NCI-H2196 (cell line): ENCODE results near the gene DPP6.

Source experiments
- DNase-seq: peaks from one replicate; lab custom pipeline; 2025; ENCODE audit not compliant: unreplicated experiment; lab: John Stamatoyannopoulos, UW

DPP6 gene

GRCh38 chr7:154684666-154685563 lies 632.7 kb downstream of the DPP6 start:
- DNase-seq: no peak

- DNase-seq: no peak
These were observed 633.3 kb downstream of the DPP6 start for GRCh38 chr7:154685564-154685901.

DNA sequence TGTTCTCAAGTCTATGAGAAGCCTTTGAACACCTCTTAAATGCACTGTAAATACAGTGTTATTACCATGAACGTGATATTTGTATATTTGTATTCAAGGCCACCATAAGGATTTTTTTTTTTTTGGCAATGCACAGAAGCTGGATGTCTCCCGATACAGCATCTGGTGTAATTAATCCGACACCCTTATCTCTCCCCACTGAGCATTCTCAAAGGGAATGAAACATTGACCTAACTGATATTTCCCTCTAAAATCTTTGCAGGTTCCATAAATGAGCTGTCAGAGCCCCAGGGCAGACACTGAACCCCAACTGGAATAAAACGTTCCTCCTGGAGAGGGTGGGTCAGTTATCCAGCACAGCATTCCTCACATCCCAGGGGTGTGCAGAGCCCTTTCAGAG lies 634.1 kb downstream of the DPP6 start:
- no peak for DNase-seq

DNA sequence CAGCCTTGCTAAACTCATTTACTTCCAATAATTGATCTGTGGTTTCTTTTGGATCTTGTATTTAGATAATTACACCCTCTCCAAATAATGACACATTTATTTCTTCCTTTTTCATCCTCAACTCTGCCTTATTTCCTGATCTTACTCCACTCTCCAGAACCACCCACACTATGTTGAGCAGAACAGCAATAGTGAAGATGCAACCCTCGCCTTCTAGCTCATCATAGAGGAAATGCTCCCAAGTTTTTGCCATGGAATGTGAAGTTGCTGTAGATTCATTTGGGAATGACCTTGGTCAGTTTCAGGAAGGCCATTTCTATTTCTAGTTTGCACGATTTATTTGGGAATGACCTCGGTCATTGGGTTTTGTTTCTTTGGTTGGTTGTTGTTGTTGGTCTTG lies 636.8 kb downstream of the DPP6 start:
- no peak for DNase-seq

GRCh38 chr7:154690411-154690810 lies 638.2 kb downstream of the DPP6 start:
- no peak for DNase-seq

GRCh38 chr7:154693661-154694060 lies 641.5 kb downstream of the DPP6 start:
- no peak for DNase-seq

DNA sequence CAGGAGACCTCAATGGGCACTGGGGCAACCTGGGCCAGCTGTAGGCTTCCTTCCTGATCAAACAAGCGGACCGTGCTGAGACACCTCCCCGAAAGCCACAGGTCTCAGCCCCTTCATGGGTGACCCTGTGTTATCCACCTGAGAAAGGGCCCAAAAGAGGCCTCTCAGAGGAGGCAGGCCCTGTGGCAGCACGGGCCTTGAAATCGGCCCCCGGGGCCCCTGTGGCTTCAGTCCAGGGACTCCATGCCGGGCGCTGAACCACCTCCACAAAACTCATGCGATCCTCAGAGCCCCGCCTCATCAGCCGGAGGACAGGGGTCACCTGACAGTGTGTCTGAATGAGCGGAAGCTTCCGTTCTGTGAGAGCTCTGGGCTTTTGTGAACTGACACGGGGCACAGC lies 643.6 kb downstream of the DPP6 start:
- no peak for DNase-seq

DNA sequence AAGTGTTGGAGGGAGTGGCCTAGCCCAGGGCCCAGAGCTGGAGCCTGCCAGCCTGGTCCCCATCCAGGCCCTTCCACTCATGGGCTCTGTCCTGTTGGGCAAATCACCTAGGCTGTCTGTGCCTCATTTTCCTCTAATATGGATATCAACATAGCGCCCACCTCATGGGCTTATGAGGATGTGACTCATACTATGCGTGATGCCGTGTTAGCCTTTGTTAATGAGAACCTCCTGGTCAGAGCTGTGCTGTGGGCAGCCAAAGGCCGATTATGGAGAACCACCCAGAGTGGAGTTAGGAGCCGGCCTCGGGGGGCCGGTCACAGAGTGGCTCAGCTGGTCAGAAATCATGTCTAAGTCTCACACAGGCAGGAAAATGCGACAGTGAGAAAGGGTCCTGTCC lies 644.4 kb downstream of the DPP6 start:
- DNase-seq: no peak

- no peak for DNase-seq
These were observed 646.6 kb downstream of the DPP6 start for GRCh38 chr7:154698726-154699291.

GRCh38 chr7:154699417-154699816 lies 647.2 kb downstream of the DPP6 start:
- no peak for DNase-seq

DNA sequence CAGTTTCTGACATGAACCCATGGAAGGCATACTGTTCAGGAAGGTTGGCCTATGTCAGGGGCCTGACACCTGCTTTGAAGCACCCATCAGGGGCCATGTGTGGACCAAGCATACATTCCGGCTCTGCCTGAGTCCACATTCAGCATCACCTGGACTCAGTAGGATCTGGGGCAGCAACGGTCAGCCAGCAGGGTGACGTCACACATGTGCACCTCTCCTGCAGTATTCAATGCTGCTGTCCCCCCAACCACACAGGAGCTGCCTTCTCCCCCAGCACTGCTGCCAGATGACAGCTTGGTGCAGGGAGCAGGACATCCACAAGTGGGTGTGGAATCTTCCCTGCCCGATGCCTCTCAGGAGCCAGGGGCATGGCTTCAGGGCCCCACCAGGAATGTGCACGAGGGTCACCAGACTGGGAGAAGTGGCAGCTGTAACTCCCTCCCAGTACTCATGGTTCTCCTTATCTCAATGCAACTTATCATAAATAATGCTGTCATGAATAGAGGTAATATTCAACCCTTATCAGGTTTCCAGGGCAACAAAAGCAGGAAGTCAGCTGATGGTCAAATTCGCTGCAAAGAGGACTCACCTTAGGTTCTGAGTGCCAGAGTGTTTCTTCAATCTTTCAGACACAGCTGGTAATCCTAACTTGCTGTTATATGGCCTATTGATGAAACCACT lies 657.8 kb downstream of the DPP6 start:
- DNase-seq: no peak

- no peak for DNase-seq
These were observed 667.8 kb downstream of the DPP6 start for GRCh38 chr7:154720016-154720415.

DNA sequence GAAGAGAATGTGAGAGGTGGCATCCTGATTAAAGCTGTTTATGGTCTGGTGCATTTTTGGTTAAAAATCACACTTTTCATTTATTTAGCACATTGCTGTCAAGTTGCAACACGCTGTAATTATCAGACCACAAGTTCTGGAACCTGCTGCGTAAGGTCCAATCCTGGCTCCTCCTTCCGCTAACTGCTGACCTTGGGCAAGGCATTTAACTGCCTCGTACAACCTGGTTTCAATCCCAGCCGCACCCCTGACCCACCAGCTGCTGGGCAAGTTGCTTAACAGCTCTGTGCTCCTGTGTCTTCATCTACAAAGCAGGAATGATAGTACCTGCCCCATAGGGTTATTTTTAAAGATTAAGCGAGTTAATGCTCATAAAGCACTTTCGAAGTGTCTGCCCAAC lies 668.9 kb downstream of the DPP6 start:
- DNase-seq: no peak

- DNase-seq: no peak
These were observed 674.2 kb downstream of the DPP6 start for GRCh38 chr7:154726368-154726767.

DNA sequence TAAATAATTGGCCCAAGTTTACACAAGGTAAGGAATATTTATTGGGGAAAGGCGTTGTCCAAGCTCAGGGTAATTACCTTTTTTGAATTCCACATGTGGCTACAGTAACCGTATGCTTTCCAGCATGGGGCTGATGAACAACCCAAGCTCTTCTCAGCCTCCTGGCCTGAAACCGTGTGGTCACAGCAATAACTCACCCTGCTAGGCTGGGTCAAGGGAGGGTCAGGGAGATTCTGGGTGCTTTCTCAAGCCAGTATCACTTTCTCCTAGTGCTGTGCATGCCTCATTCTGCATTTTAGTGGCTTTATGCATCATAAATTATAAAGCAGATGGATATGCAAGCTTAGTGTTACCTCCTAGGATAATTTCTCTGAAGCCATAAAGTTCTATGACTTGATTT lies 676.9 kb downstream of the DPP6 start:
- DNase-seq: no peak

GRCh38 chr7:154735766-154736165 lies 683.6 kb downstream of the DPP6 start:
- no peak for DNase-seq

DNA sequence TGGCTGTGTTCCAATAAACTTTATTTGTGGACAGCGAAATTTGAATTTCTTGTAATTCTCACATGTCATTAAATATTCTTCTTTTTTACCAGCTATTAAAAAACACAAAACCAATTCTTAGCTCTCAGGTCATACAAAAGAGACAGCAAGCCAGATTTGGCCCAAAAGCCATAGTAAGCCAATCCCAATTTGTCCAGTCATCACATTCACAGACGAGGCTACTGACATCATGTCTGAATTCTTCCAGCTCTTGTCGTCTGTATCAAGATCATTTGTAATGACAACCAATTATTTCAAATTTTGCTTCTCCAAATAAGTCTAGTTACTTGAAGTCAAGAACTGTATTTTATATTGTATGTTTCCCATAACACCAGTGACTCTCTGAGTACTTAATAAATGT lies 684.2 kb downstream of the DPP6 start:
- no peak for DNase-seq

DNA sequence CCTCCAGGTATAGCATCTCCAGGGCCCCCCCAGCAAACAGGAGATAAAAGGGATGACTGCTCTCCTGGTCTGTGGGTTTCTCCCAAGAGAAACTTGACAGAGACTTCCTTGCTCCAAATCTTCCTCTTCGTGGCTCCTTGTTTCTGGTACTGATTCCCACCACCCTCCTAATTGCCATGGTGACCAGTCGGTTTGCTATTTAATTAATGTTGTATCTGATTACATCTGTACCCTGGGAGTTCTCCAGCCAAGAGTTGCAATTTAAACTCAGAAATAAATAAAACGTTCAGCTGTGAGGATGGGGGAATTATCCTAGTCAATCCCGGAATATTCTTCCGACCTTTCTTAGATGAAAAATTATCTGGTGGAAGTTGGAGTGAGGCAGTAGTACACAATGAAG lies 686.0 kb downstream of the DPP6 start:
- no peak for DNase-seq

GRCh38 chr7:154741131-154741530 lies 688.9 kb downstream of the DPP6 start:
- DNase-seq: no peak

DNA sequence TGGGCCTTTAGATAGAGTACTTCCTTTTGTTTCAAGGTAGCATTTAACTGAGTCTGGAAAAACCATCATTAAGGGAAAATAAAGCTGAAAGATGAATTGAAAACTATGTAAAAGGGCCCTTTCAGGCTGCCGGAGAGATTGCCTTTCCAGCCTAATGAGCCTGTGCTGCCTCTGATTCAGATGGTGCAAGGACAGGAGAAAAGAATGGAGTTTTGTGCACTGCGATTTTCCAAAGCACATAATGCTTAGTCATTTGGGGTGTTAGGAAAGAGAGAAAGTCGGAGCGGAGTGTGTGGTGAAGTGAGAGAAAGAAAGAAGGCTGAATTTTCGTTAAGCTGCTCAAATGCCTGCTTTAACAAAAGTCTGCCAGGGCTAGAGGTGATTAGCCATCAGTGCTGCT lies 691.0 kb downstream of the DPP6 start:
- no peak for DNase-seq

- DNase-seq: peak; percentile 6
These were observed 692.2 kb downstream of the DPP6 start for GRCh38 chr7:154744256-154744860.

DNA sequence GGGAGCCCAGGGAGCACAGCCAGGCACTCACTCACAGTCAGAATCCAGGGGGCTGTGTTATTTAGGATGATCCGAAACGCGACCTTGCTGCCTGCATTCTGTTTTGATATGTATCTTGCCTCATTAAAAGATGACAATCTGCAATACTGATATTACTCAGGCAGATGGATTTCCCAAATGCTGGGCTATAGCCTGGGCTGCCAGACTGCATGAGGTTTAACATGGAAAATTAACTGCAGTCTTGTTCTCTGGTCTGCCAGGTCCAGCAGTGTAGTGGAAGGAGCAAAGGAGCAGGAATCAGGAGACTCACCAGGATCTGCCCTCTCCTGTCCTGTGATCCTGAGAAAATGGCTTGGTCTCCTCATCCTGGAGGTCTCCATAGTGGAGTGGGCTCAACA lies 692.7 kb downstream of the DPP6 start:
- no peak for DNase-seq
